OCI-LY7 (cell line): ENCODE data around the gene JAK1.

Source experiments
- EZH2phosphoT487 ChIP-seq: fragments of 200-600 bp; sonication (generic); IDR thresholded peaks from 2 replicates; pipeline ENCODE4 v1.6.1; 2018; ENCODE audit warnings: low read depth, borderline replicate concordance, mild to moderate bottlenecking, mixed run types, antibody characterized with exemption, low read length, moderate library complexity, mixed read lengths
- TF ChIP-seq, protein P1 (sequence below): fragments of 200-600 bp; sonication (generic); conservative IDR thresholded peaks from 2 replicates; pipeline ENCODE4 v1.5.1; 2014; ENCODE audit warnings: mild to moderate bottlenecking, antibody characterized with exemption, low read length, moderate library complexity, mixed read lengths

- TF ChIP-seq, protein P1, sequence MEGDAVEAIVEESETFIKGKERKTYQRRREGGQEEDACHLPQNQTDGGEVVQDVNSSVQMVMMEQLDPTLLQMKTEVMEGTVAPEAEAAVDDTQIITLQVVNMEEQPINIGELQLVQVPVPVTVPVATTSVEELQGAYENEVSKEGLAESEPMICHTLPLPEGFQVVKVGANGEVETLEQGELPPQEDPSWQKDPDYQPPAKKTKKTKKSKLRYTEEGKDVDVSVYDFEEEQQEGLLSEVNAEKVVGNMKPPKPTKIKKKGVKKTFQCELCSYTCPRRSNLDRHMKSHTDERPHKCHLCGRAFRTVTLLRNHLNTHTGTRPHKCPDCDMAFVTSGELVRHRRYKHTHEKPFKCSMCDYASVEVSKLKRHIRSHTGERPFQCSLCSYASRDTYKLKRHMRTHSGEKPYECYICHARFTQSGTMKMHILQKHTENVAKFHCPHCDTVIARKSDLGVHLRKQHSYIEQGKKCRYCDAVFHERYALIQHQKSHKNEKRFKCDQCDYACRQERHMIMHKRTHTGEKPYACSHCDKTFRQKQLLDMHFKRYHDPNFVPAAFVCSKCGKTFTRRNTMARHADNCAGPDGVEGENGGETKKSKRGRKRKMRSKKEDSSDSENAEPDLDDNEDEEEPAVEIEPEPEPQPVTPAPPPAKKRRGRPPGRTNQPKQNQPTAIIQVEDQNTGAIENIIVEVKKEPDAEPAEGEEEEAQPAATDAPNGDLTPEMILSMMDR = no peak
- TF ChIP-seq EZH2phosphoT487 = no peak
Measured at GRCh38 chr1:65014321-65014720, 48.0 kb upstream of the JAK1 start.
